GM12892 (cell line): ENCODE data around the gene LNX2.

Source experiments
- POLR2AphosphoS5 ChIP-seq: IDR thresholded peaks from 2 replicates; pipeline ENCODE4 v1.6.1; 2011; ENCODE audit warnings: low read depth, low read length, control low read depth
- TAF1 ChIP-seq: IDR thresholded peaks from 2 replicates; pipeline ENCODE4 v1.6.1; 2011; ENCODE audit warnings: low read depth, mild to moderate bottlenecking, control low read depth, low read length, borderline replicate concordance

DNA sequence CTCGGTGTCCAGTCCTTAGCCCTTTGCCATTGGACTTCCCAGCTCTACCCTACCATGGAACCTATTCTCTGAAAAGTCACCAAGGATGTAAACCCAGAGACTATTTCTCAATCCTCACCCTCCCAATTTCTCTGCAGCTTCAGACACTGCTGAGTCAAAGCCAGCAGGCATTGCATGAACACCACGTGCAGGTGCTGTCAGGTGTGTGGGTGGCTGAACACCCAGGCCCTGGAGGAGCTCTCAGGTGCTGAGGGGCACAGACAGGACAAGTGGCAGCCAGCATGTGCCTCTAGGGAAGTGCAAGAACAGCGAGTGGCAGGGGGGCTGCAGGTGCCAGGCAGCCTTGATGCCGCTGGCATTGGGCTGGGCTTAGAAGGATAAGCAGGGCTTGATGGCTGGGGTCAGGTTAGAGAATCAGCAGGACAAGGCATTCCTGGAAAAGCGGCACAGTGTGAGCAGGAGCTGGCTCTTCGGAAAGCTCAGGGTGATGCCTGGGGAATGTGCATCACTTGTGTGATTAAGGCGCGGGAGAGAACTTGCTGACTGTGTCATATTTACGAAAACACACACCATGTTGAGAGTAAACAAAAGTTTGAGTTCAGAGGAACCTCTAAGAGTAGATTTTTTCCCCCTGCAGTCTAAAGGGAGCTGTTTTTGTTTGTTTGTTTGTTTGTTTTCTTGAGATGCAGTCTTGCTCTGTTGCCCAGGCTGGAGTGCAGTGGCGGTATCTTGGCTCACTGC lies 83.8 kb downstream of the LNX2 start:
- TF ChIP-seq POLR2AphosphoS5 (no peak), TAF1 (no peak)
